Esophagus muscularis mucosa (tissue), 4 donors: ENCODE measurements around the gene DNAH9. TPM values are rescaled to one million over a fixed set of nuclear protein-coding genes. Genes with fewer than 3 reads are reported as not detected.

Experiments used
- DNase-seq: peaks from one replicate; pipeline ENCODE4 v3.0.0-alpha.2; 2017; ENCODE audit errors: extremely low spot score
- H3K27ac ChIP-seq, 4 donors: fragments of 200-600 bp; sonication (generic); replicated peaks in 1 of 4; 1 replicate in 3 of 4; 2 replicates in 1 of 4; pipeline ENCODE4 v1.5.1; 2016 to 2019; ENCODE audit warnings: mild to moderate bottlenecking in 1 of 4
- H3K27me3 ChIP-seq, 4 donors: fragments of 200-600 bp; sonication (generic); one replicate each; pipeline versions ENCODE4 v1.5.1 to v1.6.0; 2016 to 2019
- H3K36me3 ChIP-seq, 4 donors: fragments of 200-600 bp; sonication (generic); one replicate each; pipeline ENCODE4 v1.5.1; 2016 to 2019
- H3K4me1 ChIP-seq, 4 donors: fragments of 200-600 bp; sonication (generic); one replicate each; pipeline ENCODE4 v1.5.1; 2016 to 2019
- H3K4me3 ChIP-seq, 4 donors: fragments of 200-600 bp; sonication (generic); 1 replicate in 2 of 4; 2 replicates in 2 of 4; pipeline ENCODE4 v1.5.1; 2016 to 2019; ENCODE audit warnings: mild to moderate bottlenecking in 4 of 4, moderate library complexity in 1 of 4
- H3K9me3 ChIP-seq, 4 donors: fragments of 200-600 bp; sonication (generic); 1 replicate in 3 of 4; 2 replicates in 1 of 4; pipeline ENCODE4 v1.5.1; 2016 to 2019
- CTCF ChIP-seq, 3 experiments: fragments of 200-600 bp in 2 of 3; fragments of 450-650 bp in 1 of 3; sonication (generic) in 2 of 3; IDR thresholded peaks; one replicate each; pipeline ENCODE4 v1.5.1; 2017 to 2019; ENCODE audit warnings: antibody characterized with exemption in 3 of 3, mild to moderate bottlenecking in 2 of 3, moderate library complexity in 1 of 3
- EP300 ChIP-seq: sonication (generic); formaldehyde crosslinking; IDR thresholded peaks from one replicate; pipeline ENCODE4 v1.6.1; 2017; ENCODE audit warnings: antibody characterized with exemption
- POLR2A ChIP-seq: fragments of 450-650 bp; IDR thresholded peaks from one replicate; pipeline ENCODE4 v1.6.1; 2017; ENCODE audit warnings: antibody characterized with exemption, moderate library complexity, mild to moderate bottlenecking, low read depth
- POLR2AphosphoS5 ChIP-seq, 2 donors: sonication (generic); formaldehyde crosslinking; IDR thresholded peaks; one replicate each; pipeline ENCODE4 v1.6.1; 2017; ENCODE audit warnings: antibody characterized with exemption in 2 of 2
- WGBS: methylation state at CpG from one replicate; pipeline ENCODE4 v1.1.5; 2018; 5-methylcytosine and 5-hydroxymethylcytosine counted together
- intact Hi-C: fragments of 100-400 bp; cut with DNase I; formaldehyde crosslinking; loops from one replicate; pipeline ENCODE4 v1.15.1; 2023
- total RNA-seq, 4 donors: library from RNA; depleted of rRNA; stranded (reverse); fragments of >200 nt; gene quantifications; one replicate each; pipeline versions ENCODE4 v1.1.0 to v1.2.1, GENCODE V29; 2016

Gene DNAH9
- total RNA-seq, 4 donors from 2014 or later: under 0.01 to 0.92 TPM; not detected in 2

DNA sequence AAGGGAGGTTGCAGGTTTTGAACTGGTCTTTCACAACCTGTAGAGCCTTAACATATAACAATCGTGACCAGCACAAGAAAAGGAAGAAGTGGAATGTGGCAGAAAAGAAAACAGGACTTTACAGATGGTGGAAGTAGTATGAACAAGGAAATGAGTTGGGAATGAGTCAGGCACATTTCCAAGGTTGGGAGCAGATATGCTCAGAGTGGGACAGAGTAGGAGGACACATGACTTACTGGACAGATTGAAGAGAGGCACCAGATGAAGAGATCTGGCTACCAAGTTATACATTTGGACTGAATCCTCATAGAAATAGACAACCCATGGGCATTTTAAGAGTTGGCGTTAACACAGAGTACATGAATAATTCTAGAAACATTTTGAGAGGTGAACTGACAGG lies 303.7 kb downstream of the DNAH9 start:
- intact Hi-C loops: no loop called here
- H3K36me3 ChIP-seq: no peaks in the 10 kb centered on the region
- H3K27me3 ChIP-seq: no peaks in the 10 kb centered on the region
- peaks cover 0 to 10% (median 4%) of the 10 kb centered on the region in 4 donors for H3K4me1 ChIP-seq
- no peak overlapping the region for H3K4me3 ChIP-seq
- TF ChIP-seq EP300 (no peak), POLR2A (no peak), POLR2AphosphoS5 (IDR thresholded peaks at IDR 0.05) (no peak), CTCF (IDR thresholded peaks at IDR 0.05) (no peak)
- WGBS: 86% methylated on average over 2 of the region's 2 CpGs
- DNase-seq: no peak
- H3K9me3 ChIP-seq: no peaks in the 10 kb centered on the region
- no peak overlapping the region for H3K27ac ChIP-seq

DNA sequence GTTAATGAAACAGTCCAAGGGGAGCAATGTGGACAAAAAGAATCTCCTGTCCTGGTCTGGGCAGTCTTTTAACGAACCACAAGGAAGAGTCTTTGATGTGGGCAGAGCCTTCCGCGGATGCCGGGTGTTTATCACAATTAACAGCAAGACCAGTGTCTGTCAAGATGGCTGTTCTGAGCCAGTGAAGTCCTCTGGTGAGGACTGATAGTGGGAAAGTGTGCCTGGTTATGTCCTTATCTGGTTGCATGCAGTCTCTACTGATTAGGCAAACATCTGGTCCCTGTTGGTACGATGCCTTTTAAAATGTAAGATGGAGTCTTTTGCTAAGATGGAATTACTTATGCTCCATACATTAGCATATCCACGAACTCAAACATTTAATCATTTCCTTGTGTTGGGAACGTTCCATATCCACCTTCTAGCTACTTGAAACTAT lies 310.5 kb downstream of the DNAH9 start:
- Histone ChIP-seq H3K27me3 (no peaks in the 10 kb centered on the region), H3K9me3 (peaks cover 0 to 14% (median 11%) of the 10 kb centered on the region in 4 donors), H3K4me1 (no peaks in the 10 kb centered on the region), H3K4me3 (no peak overlapping the region), H3K27ac (no peak overlapping the region), H3K36me3 (no peaks in the 10 kb centered on the region)
- no peak for TF ChIP-seq POLR2A
- no peak for TF ChIP-seq POLR2AphosphoS5 (IDR thresholded peaks at IDR 0.05)
- TF ChIP-seq EP300: no peak
- TF ChIP-seq CTCF (IDR thresholded peaks at IDR 0.05): no peak
- intact Hi-C loops: no loop called here
- no peak for DNase-seq
- 76% methylated on average over 7 of the region's 7 CpGs for WGBS

DNA sequence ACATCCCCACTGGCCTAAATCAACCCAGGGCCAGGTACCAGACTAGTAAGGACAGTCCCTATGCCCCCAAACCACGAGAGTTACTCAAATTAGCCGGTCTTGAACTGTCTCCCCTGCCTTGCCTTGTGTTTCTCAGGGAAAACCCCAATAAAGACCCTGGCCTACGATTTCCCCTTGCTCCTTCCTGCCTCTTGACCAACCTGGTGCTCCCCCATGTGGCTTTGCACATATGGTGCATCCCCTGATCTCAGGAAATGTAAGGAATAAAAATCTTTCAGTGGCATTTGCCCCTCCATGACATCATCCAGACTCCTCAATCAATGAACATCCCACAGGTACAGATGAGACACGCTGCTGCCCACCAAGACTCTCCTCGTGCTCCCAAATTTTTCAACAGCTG lies 311.1 kb downstream of the DNAH9 start:
- Histone ChIP-seq H3K4me1 (no peaks in the 10 kb centered on the region), H3K27ac (no peak overlapping the region), H3K4me3 (no peak overlapping the region), H3K9me3 (peaks cover 0 to 14% (median 11%) of the 10 kb centered on the region in 4 donors), H3K36me3 (no peaks in the 10 kb centered on the region), H3K27me3 (no peaks in the 10 kb centered on the region)
- TF ChIP-seq POLR2A: no peak
- TF ChIP-seq POLR2AphosphoS5 (IDR thresholded peaks at IDR 0.05): no peak
- TF ChIP-seq CTCF (IDR thresholded peaks at IDR 0.05): no peak
- no peak for TF ChIP-seq EP300
- WGBS: 76% methylated on average over 5 of the region's 5 CpGs
- no peak for DNase-seq
- intact Hi-C loops: no loop called here

DNA sequence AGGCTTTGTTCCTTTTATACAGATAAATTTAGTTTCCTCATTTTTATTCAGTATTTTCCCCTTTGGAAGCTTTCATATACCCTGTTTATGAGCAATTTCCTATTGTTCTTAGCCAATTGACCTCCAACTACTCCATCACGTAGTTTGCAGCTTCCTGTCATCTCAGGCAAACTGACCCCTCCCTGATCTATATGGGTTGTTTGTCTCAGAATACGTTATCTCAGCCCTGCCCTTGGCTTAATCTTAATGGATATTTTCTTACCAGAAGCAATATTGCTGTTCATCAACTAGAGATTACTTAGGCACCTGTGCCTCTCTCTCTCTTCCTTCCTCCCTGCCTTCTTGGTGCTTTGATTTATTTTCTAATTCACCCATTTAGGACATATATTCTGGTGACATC lies 317.8 kb downstream of the DNAH9 start:
- H3K4me1 ChIP-seq: peaks cover 0 to under 1% (median 0%) of the 10 kb centered on the region in 4 donors
- no peak overlapping the region for H3K27ac ChIP-seq
- DNase-seq: no peak
- no peak overlapping the region for H3K4me3 ChIP-seq
- 31% methylated on average over 2 of the region's 2 CpGs for WGBS
- intact Hi-C loops: no loop called here
- H3K9me3 ChIP-seq: peaks cover 0 to 14% (median 11%) of the 10 kb centered on the region in 4 donors
- H3K36me3 ChIP-seq: no peaks in the 10 kb centered on the region
- H3K27me3 ChIP-seq: no peaks in the 10 kb centered on the region
- TF ChIP-seq EP300 (no peak), POLR2A (no peak), POLR2AphosphoS5 (IDR thresholded peaks at IDR 0.05) (no peak), CTCF (IDR thresholded peaks at IDR 0.05) (no peak)

GRCh38 chr17:11917415-11917814 lies 319.1 kb downstream of the DNAH9 start:
- H3K4me1 ChIP-seq: peaks cover 0 to 10% (median 8%) of the 10 kb centered on the region in 4 donors
- WGBS: 87% methylated on average over 5 of the region's 5 CpGs
- H3K9me3 ChIP-seq: peaks cover 0 to 8% (median 5%) of the 10 kb centered on the region in 4 donors
- TF ChIP-seq POLR2AphosphoS5 (IDR thresholded peaks at IDR 0.05) (no peak), POLR2A (no peak), EP300 (no peak), CTCF (IDR thresholded peaks at IDR 0.05) (no peak)
- no peak for DNase-seq
- H3K36me3 ChIP-seq: no peaks in the 10 kb centered on the region
- intact Hi-C loops: no loop called here
- H3K4me3 ChIP-seq: no peak overlapping the region
- H3K27me3 ChIP-seq: no peaks in the 10 kb centered on the region
- no peak overlapping the region for H3K27ac ChIP-seq
